DOHH2 (cell line): ENCODE measurements around the gene CCDC78.
"Not testable (repeated sequence)": the region's sequence is repeated elsewhere in the genome, so short reads cannot be mapped to it uniquely, and the experiment has no call there.

Experiments
- EZH2phosphoT487 ChIP-seq: fragments of 200-600 bp; sonication (generic); IDR thresholded peaks from 2 replicates; pipeline ENCODE4 v1.6.1; 2017; ENCODE audit warnings: borderline replicate concordance, mild to moderate bottlenecking, antibody characterized with exemption, low read length, moderate library complexity, mixed read lengths
- TF ChIP-seq, protein P1 (sequence below): fragments of 200-600 bp; sonication (generic); IDR thresholded peaks from one replicate; pipeline ENCODE4 v1.5.1; 2014; ENCODE audit warnings: antibody characterized with exemption, mild to moderate bottlenecking, low read depth, low read length; ENCODE audit not compliant: poor library complexity, severe bottlenecking

- TF ChIP-seq, protein P1, sequence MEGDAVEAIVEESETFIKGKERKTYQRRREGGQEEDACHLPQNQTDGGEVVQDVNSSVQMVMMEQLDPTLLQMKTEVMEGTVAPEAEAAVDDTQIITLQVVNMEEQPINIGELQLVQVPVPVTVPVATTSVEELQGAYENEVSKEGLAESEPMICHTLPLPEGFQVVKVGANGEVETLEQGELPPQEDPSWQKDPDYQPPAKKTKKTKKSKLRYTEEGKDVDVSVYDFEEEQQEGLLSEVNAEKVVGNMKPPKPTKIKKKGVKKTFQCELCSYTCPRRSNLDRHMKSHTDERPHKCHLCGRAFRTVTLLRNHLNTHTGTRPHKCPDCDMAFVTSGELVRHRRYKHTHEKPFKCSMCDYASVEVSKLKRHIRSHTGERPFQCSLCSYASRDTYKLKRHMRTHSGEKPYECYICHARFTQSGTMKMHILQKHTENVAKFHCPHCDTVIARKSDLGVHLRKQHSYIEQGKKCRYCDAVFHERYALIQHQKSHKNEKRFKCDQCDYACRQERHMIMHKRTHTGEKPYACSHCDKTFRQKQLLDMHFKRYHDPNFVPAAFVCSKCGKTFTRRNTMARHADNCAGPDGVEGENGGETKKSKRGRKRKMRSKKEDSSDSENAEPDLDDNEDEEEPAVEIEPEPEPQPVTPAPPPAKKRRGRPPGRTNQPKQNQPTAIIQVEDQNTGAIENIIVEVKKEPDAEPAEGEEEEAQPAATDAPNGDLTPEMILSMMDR, result not testable (repeated sequence)
- TF ChIP-seq EZH2phosphoT487, result not testable (repeated sequence)
Measured at GRCh38 chr16:691242-691641, 35.0 kb downstream of the CCDC78 start.
